GM12878 (cell line): Measurements from ENCODE around the gene CMSS1. TPM values are rescaled to one million over a fixed set of nuclear protein-coding genes. Genes with fewer than 3 reads are reported as not detected.

Experiments
- ATAC-seq: fragments of 200-7000 bp; cut with Tn5 transposase; 3 replicates; pipeline ENCODE4 v1.9.1; 2020; ENCODE audit warnings: mild to moderate bottlenecking, moderate library complexity
- BruUV-seq: library from RNA; stranded (reverse); fragments of 400-500 nt; replicated peaks from 2 replicates; lab custom pipeline; 2021; lab: Mats Ljungman, UMichigan
- CTCF ChIA-PET: fragments of 300-600 bp; sonication (Branson Sonifier 250); formaldehyde crosslinking; extraction: SDS; loops from one replicate; lab custom pipeline; 2021; ENCODE audit warnings: inconsistent platforms; lab: Yijun Ruan, JAX
- POLR2A ChIA-PET: fragments of 350-600 bp; formaldehyde crosslinking; extraction: SDS; loops from one replicate; lab custom pipeline; 2021; ENCODE audit warnings: inconsistent platforms; lab: Charles Lee
- RAD21 ChIA-PET: fragments of 300-600 bp; sonication (Branson Sonifier 250); formaldehyde crosslinking; loops from one replicate; lab custom pipeline; 2023; ENCODE audit warnings: antibody characterized with exemption; ENCODE audit not compliant: unreplicated experiment; lab: Charles Lee
- SMC1A ChIA-PET: fragments of 300-600 bp; sonication (Branson Sonifier 250); formaldehyde crosslinking; loops from one replicate; lab custom pipeline; 2023; ENCODE audit not compliant: unreplicated experiment, uncharacterized antibody; lab: Charles Lee
- DNase-seq: peaks from one replicate; pipeline ENCODE4 v3.0.0-alpha.2; 2011; ENCODE audit warnings: low read depth, low spot score
- FAIRE-seq: peaks from 3 replicates; lab custom pipeline; 2011; peaks lifted over from hg19 to GRCh38; lab: Jason Lieb, UNC
- H2AFZ ChIP-seq: 2 replicates; pipeline ENCODE4 v1.6.0; 2011; ENCODE audit warnings: low read depth, low read length, control low read depth; ENCODE audit not compliant: control insufficient read depth
- H3K27ac ChIP-seq: 2 replicates; pipeline ENCODE4 v1.5.1; 2011; ENCODE audit warnings: control low read depth; ENCODE audit not compliant: control insufficient read depth, insufficient read depth
- H3K27me3 ChIP-seq, 2 experiments: replicated peaks in 1 of 2; 2 replicates each; pipeline versions ENCODE4 v1.6.0 to v1.6.1; 2011; ENCODE audit warnings: low read length in 1 of 2; ENCODE audit not compliant: control insufficient read depth in 2 of 2, insufficient read depth in 2 of 2
- H3K36me3 ChIP-seq, 2 experiments: 2 replicates each; pipeline ENCODE4 v1.5.1; 2011; ENCODE audit warnings: low read length in 1 of 2; ENCODE audit not compliant: control insufficient read depth in 2 of 2, insufficient read depth in 2 of 2
- H3K4me1 ChIP-seq: 2 replicates; pipeline ENCODE4 v1.6.1; 2011; ENCODE audit warnings: mild to moderate bottlenecking, low read length, moderate library complexity, mixed read lengths; ENCODE audit not compliant: control insufficient read depth, insufficient read depth
- H3K4me2 ChIP-seq: 2 replicates; pipeline ENCODE4 v1.6.0; 2011; ENCODE audit warnings: control low read depth; ENCODE audit not compliant: control insufficient read depth, insufficient read depth
- H3K4me3 ChIP-seq: fragments of 200-600 bp; sonication (generic); 2 replicates; pipeline ENCODE4 v1.5.1; 2016
- H3K79me2 ChIP-seq: 2 replicates; pipeline ENCODE4 v1.6.0; 2011; ENCODE audit warnings: low read length; ENCODE audit not compliant: control insufficient read depth, insufficient read depth
- H3K9ac ChIP-seq: 2 replicates; pipeline ENCODE4 v1.8.0; 2011; ENCODE audit warnings: low read length, control low read depth, mixed read lengths; ENCODE audit not compliant: control insufficient read depth, insufficient read depth
- H3K9me3 ChIP-seq: replicated peaks from 3 replicates; pipeline ENCODE4 v1.5.1; 2011; ENCODE audit warnings: mild to moderate bottlenecking, low read length; ENCODE audit not compliant: control insufficient read depth, insufficient read depth
- H4K20me1 ChIP-seq: 2 replicates; pipeline ENCODE4 v1.6.0; 2011; ENCODE audit not compliant: control insufficient read depth, insufficient read depth
- ATF7 ChIP-seq: fragments of 450-650 bp; IDR thresholded peaks from 2 replicates; pipeline ENCODE4 v1.6.1; 2016; ENCODE audit warnings: low read depth, mild to moderate bottlenecking
- BCL11A ChIP-seq: IDR thresholded peaks from 2 replicates; pipeline ENCODE4 v1.6.1; 2011; ENCODE audit warnings: low read depth, low read length
- CEBPZ ChIP-seq: fragments of 150-350 bp; IDR thresholded peaks from 2 replicates; pipeline ENCODE4 v1.6.1; 2016; ENCODE audit warnings: low read depth, low read length
- CHD1 ChIP-seq: IDR thresholded peaks from 2 replicates; pipeline ENCODE4 v1.6.1; 2012; ENCODE audit warnings: low read depth, low read length, improper control_type of control experiment
- CREM ChIP-seq: IDR thresholded peaks from 2 replicates; pipeline ENCODE4 v1.6.1; 2014; ENCODE audit warnings: antibody characterized with exemption, low read depth
- CTCF ChIP-seq, 3 experiments: IDR thresholded peaks in 2 of 3; conservative IDR thresholded peaks in 1 of 3; 2 replicates each; pipeline ENCODE4 v1.5.1; 2011; ENCODE audit warnings: low read depth in 3 of 3, low read length in 3 of 3, mild to moderate bottlenecking in 3 of 3, control low read depth in 2 of 3, moderate library complexity in 2 of 3, inconsistent platforms in 1 of 3, mixed read lengths in 1 of 3; ENCODE audit not compliant: control insufficient read depth in 2 of 3, insufficient read depth in 1 of 3; ENCODE audit errors: extremely low read depth in 1 of 3
- E4F1 ChIP-seq: fragments of 450-650 bp; IDR thresholded peaks from 2 replicates; pipeline ENCODE4 v1.6.1; 2018; ENCODE audit warnings: borderline replicate concordance, mild to moderate bottlenecking; ENCODE audit not compliant: partially characterized antibody
- EED ChIP-seq: sonication (generic); IDR thresholded peaks from 2 replicates; pipeline ENCODE4 v1.6.1; 2016; ENCODE audit warnings: antibody characterized with exemption, low read depth
- FOS ChIP-seq: IDR thresholded peaks from 3 replicates; pipeline ENCODE4 v1.6.1; 2011; ENCODE audit warnings: borderline replicate concordance; ENCODE audit not compliant: insufficient read length; ENCODE audit errors: extremely low read depth
- HDAC6 ChIP-seq: fragments of 200-600 bp; sonication (generic); IDR thresholded peaks from one replicate; pipeline ENCODE4 v1.8.0; 2017; ENCODE audit warnings: antibody characterized with exemption; ENCODE audit not compliant: unreplicated experiment
- JUNB ChIP-seq: IDR thresholded peaks from 2 replicates; pipeline ENCODE4 v1.6.1; 2016; ENCODE audit warnings: antibody characterized with exemption, mild to moderate bottlenecking
- LARP7 ChIP-seq: fragments of 450-650 bp; IDR thresholded peaks from 2 replicates; pipeline ENCODE4 v1.6.1; 2017; ENCODE audit warnings: mild to moderate bottlenecking
- NBN ChIP-seq: fragments of 450-650 bp; IDR thresholded peaks from 2 replicates; pipeline ENCODE4 v1.6.1; 2016
- RAD51 ChIP-seq: fragments of 450-650 bp; IDR thresholded peaks from 2 replicates; pipeline ENCODE4 v1.6.1; 2016; ENCODE audit warnings: moderate library complexity, mild to moderate bottlenecking, inconsistent platforms
- RB1 ChIP-seq: fragments of 450-650 bp; formaldehyde crosslinking; IDR thresholded peaks from 2 replicates; pipeline ENCODE4 v1.6.1; 2017; ENCODE audit warnings: mild to moderate bottlenecking, borderline replicate concordance
- RBBP5 ChIP-seq: fragments of 200-600 bp; sonication (generic); conservative IDR thresholded peaks from 2 replicates; pipeline ENCODE4 v1.6.1; 2016
- SIX5 ChIP-seq: IDR thresholded peaks from 2 replicates; pipeline ENCODE4 v1.6.1; 2011; ENCODE audit warnings: mild to moderate bottlenecking, low read depth, low read length, moderate library complexity; ENCODE audit not compliant: severe bottlenecking
- WGBS: methylation state at CpG from one replicate; pipeline ENCODE4 v1.1.6; 2016; ENCODE audit warnings: low lambda C conversion rate; ENCODE audit not compliant: insufficient replicate concordance, insufficient coverage; ENCODE audit errors: missing lambda C conversion rate; 5-methylcytosine and 5-hydroxymethylcytosine counted together
- in situ Hi-C: fragments of 300-500 bp; cut with MboI; formaldehyde crosslinking; loops from 9 replicates; pipeline ENCODE4 v1.14.3; 2018; ENCODE audit warnings: mixed read lengths
- intact Hi-C: fragments of 100-400 bp; cut with micrococcal nuclease; formaldehyde crosslinking; loops from one replicate; pipeline ENCODE4 v1.14.2; 2022; ENCODE audit not compliant: unreplicated experiment
- polyA plus RNA-seq, 11 experiments: library from polyadenylated mRNA; depleted of rRNA in 4 of 11; unstranded in 6 of 11; stranded (reverse) in 5 of 11; fragments of >200 nt; fragmentation: Nextera tagmentation in 4 of 11; fragmentation: Illumina TruSeq in 1 of 11; extraction: Ambion mirVana in 4 of 11; extraction: Trizol in 1 of 11; gene quantifications; 1 replicate in 1 of 11; 2 replicates in 10 of 11; pipeline versions ENCODE4 v1.2.1 to v1.2.3, GENCODE V29; 2011 to 2016; ENCODE audit warnings: inconsistent platforms in 2 of 11, missing spikeins in 2 of 11, low read depth in 1 of 11
- total RNA-seq, 4 experiments: library from RNA; depleted of rRNA in 3 of 4; stranded (reverse); fragments of >200 nt in 3 of 4; fragmentation: Illumina TruSeq in 1 of 4; extraction: Trizol in 1 of 4; gene quantifications; 2 replicates each; pipeline versions ENCODE4 v1.2.1 to v1.2.3, GENCODE V29; 2013 to 2021

CMSS1 gene
- total and polyA plus RNA-seq, 10 of the 15 experiments (the other 5 are each of a cell fraction or from before 2014, with no cell fraction given) = 31.0 to 118 (median 70.1) TPM

GRCh38 chr3:99884484-99884883, 66.8 kb downstream of the CMSS1 start (continued):
- TF ChIP-seq CTCF (IDR thresholded peaks at IDR 0.05 in 2 of 3, conservative IDR thresholded peaks at IDR 0.05 in 1 of 3; ENCODE audit: control insufficient read depth in 2 of 3, extremely low read depth in 1 of 3, insufficient read depth in 1 of 3, low read depth in 3 of 3, low read length in 3 of 3) (no peak), FOS (no peak), SIX5 (no peak), BCL11A (no peak), NBN (no peak)
- TF ChIP-seq, all 136 proteins: peak for 0

GRCh38 chr3:99885085-99885484, 67.4 kb downstream of the CMSS1 start:
- in situ Hi-C loops (no loop called here), intact Hi-C loops (no loop called here)
- CTCF ChIA-PET = interaction anchor here (1.0 kb wide), 1 partner anchor 53 kb away, joined by 3 read pairs; no protein-coding TSS in a partner anchor
- Histone ChIP-seq H2AFZ (no peak overlapping the region), H3K79me2 (no peaks in the 10 kb centered on the region), H3K9me3 (no peaks in the 10 kb centered on the region), H3K36me3 (no peaks in the 10 kb centered on the region), H4K20me1 (no peaks in the 10 kb centered on the region), H3K4me2 (no peak overlapping the region), H3K4me1 (no peaks in the 10 kb centered on the region; the same call in 1 of the 2 replicates), H3K27ac (no peak overlapping the region), H3K27me3 (no peaks in the 10 kb centered on the region), H3K9ac (no peak overlapping the region), H3K4me3 (no peak overlapping the region)
- no TSS peak for BruUV-seq
- ATAC-seq (no peak), FAIRE-seq (no peak), DNase-seq (no peak)
- POLR2A ChIA-PET = interaction anchor here (1.0 kb wide), 1 partner anchor 10 kb away, joined by 4 read pairs; no protein-coding TSS in a partner anchor
- RAD21 ChIA-PET = interaction anchor here (1.2 kb wide), 1 partner anchor 10 kb away, joined by 3 read pairs; no protein-coding TSS in a partner anchor
- 96% methylated on average over 1 of the region's 1 CpG for WGBS
- SMC1A ChIA-PET = interaction anchor here (2.7 kb wide), 1 partner anchor 9 kb away, joined by 15 read pairs; no protein-coding TSS in a partner anchor
- TF ChIP-seq EED = no peak
- TF ChIP-seq RBBP5 = no peak
- TF ChIP-seq LARP7 = no peak
- no peak for TF ChIP-seq CREM
- no peak for TF ChIP-seq CHD1
- no peak for TF ChIP-seq RAD51
- no peak for TF ChIP-seq CEBPZ
- TF ChIP-seq E4F1 = no peak
- TF ChIP-seq ATF7 = no peak
- no peak for TF ChIP-seq RB1
- no peak for TF ChIP-seq JUNB
- no peak for TF ChIP-seq HDAC6
